ENCODE data around the gene SLAMF7. TPM values are rescaled to one million over a fixed set of nuclear protein-coding genes. Genes with fewer than 3 reads are reported as not detected.

SLAMF7 gene
- total and polyA plus RNA-seq, 2 donors (not counting 1 experiment from before 2014, with no cell fraction given): not detected

DNA sequence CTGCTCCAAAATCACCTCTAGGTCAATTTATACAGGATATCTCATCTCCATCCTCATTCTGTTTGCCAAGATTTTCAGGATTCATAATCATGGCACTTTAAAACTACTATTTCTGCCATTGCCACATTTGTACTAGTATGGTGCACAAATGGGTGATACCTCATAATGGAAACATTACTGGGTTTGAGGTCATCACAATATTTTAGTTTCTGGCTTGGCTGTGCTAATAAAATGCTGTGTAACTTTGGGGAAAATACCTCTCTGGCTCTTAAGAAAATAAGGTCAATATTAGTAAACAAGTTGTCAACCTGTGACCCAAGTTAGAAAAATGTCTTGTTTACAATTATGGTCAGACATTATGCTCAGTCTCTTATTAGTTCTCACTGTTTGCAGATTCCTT is 4.7 kb upstream of the SLAMF7 start:
- Histone ChIP-seq H3K36me3 (ENCODE audit: control insufficient read depth, insufficient read depth, low read length) (no peaks in the 10 kb centered on the region), H2AFZ (ENCODE audit: low read length) (no peak overlapping the region), H4K20me1 (ENCODE audit: control insufficient read depth, extremely low read depth, insufficient read depth, low read length) (no peaks in the 10 kb centered on the region), H3K79me2 (ENCODE audit: control insufficient read depth, insufficient read depth, low read length) (no peaks in the 10 kb centered on the region), H3K9ac (ENCODE audit: insufficient read depth, low read length) (no peak overlapping the region), H3K4me3 (replicated peaks in 1 of 4; ENCODE audit: control extremely low read depth in 1 of 4, insufficient read depth in 1 of 4, low read depth in 3 of 4, low read length in 4 of 4) (no peak overlapping the region), H3K9me3 (ENCODE audit: control insufficient read depth, insufficient read depth, low read depth, low read length) (no peaks in the 10 kb centered on the region), H3K27ac (ENCODE audit: insufficient read depth, low read length) (no peak overlapping the region), H3K4me2 (ENCODE audit: extremely low read depth, insufficient read depth, low read length) (no peak overlapping the region), H3K4me1 (ENCODE audit: control insufficient read depth, extremely low read depth, insufficient read depth, low read length) (no peaks in the 10 kb centered on the region), H3K27me3 (ENCODE audit: control insufficient read depth, insufficient read depth, low read length) (no peaks in the 10 kb centered on the region)
- no peak for DNase-seq (ENCODE audit: low read depth in 2 of 2)
- no peak for TF ChIP-seq EZH2 (IDR thresholded peaks at IDR 0.05; ENCODE audit: low read length, missing control alignments)
- TF ChIP-seq, protein P1, sequence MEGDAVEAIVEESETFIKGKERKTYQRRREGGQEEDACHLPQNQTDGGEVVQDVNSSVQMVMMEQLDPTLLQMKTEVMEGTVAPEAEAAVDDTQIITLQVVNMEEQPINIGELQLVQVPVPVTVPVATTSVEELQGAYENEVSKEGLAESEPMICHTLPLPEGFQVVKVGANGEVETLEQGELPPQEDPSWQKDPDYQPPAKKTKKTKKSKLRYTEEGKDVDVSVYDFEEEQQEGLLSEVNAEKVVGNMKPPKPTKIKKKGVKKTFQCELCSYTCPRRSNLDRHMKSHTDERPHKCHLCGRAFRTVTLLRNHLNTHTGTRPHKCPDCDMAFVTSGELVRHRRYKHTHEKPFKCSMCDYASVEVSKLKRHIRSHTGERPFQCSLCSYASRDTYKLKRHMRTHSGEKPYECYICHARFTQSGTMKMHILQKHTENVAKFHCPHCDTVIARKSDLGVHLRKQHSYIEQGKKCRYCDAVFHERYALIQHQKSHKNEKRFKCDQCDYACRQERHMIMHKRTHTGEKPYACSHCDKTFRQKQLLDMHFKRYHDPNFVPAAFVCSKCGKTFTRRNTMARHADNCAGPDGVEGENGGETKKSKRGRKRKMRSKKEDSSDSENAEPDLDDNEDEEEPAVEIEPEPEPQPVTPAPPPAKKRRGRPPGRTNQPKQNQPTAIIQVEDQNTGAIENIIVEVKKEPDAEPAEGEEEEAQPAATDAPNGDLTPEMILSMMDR (conservative IDR thresholded peaks at IDR 0.05 in 1 of 2, IDR thresholded peaks at IDR 0.05 in 1 of 2; ENCODE audit: low read depth in 1 of 2, low read length in 2 of 2): no peak

DNA sequence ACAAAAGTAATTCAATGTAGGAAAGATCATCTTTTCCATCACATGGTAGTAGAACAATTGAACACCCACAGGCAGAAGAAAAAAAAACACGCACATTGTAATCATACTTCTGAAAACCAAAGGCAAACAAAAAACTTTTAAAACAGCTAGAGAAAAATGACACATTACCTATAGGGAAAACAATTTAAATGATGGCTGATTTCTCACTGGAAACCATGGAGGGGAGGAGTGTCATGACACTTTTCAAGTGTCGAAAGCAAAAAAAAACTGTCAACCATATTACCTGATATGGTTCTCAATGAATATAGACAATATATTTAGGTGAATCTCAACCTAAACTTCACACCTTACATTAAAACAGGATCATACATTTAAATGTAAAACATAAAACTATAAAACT is 776 bp upstream of the SLAMF7 start:
- H3K4me1 ChIP-seq (ENCODE audit: control insufficient read depth, extremely low read depth, insufficient read depth, low read length): no peaks in the 10 kb centered on the region
- H3K36me3 ChIP-seq (ENCODE audit: control insufficient read depth, insufficient read depth, low read length): no peaks in the 10 kb centered on the region
- no peaks in the 10 kb centered on the region for H3K27me3 ChIP-seq (ENCODE audit: control insufficient read depth, insufficient read depth, low read length)
- no peak overlapping the region for H3K4me3 ChIP-seq (replicated peaks in 1 of 4; ENCODE audit: control extremely low read depth in 1 of 4, insufficient read depth in 1 of 4, low read depth in 3 of 4, low read length in 4 of 4)
- H2AFZ ChIP-seq (ENCODE audit: low read length): no peak overlapping the region
- no peaks in the 10 kb centered on the region for H3K79me2 ChIP-seq (ENCODE audit: control insufficient read depth, insufficient read depth, low read length)
- no peak overlapping the region for H3K4me2 ChIP-seq (ENCODE audit: extremely low read depth, insufficient read depth, low read length)
- DNase-seq (ENCODE audit: low read depth in 2 of 2): no peak
- no peak overlapping the region for H3K9ac ChIP-seq (ENCODE audit: insufficient read depth, low read length)
- no peaks in the 10 kb centered on the region for H4K20me1 ChIP-seq (ENCODE audit: control insufficient read depth, extremely low read depth, insufficient read depth, low read length)
- TF ChIP-seq, protein P1 (conservative IDR thresholded peaks at IDR 0.05 in 1 of 2, IDR thresholded peaks at IDR 0.05 in 1 of 2; ENCODE audit: low read depth in 1 of 2, low read length in 2 of 2): no peak
- no peak for TF ChIP-seq EZH2 (IDR thresholded peaks at IDR 0.05; ENCODE audit: low read length, missing control alignments)
- no peaks in the 10 kb centered on the region for H3K9me3 ChIP-seq (ENCODE audit: control insufficient read depth, insufficient read depth, low read depth, low read length)
- no peak overlapping the region for H3K27ac ChIP-seq (ENCODE audit: insufficient read depth, low read length)

DNA sequence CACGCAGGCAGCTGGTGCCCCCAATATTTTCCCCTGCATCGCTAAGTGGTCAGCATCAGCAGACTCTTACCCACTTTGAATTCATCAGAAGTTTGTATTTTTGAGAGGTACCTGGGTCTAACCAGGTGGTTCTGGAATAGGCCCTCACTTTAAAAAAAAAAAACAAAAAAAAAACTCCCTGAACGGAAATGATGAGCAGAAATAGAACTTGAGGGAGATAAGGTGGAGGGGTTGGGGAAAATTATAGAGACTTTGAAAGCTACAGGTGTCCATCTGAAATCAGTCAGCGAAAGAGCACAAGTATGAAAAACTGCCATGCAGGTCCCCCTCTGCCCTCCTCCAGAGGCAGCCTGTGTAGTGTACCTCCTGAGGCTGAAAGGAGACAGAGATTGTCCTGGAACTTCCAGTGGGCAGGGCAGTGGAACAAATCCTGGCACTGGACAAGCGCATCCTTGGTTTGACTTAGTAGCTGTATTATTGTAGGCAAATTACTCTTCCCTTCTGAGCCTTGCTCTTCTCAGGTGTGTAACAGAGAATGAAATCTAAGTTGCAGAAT is 1.2 kb downstream of the SLAMF7 start:
- no peaks in the 10 kb centered on the region for H3K27me3 ChIP-seq (ENCODE audit: control insufficient read depth, insufficient read depth, low read length)
- no peak overlapping the region for H3K9ac ChIP-seq (ENCODE audit: insufficient read depth, low read length)
- TF ChIP-seq, protein P1 (conservative IDR thresholded peaks at IDR 0.05 in 1 of 2, IDR thresholded peaks at IDR 0.05 in 1 of 2; ENCODE audit: low read depth in 1 of 2, low read length in 2 of 2): no peak
- TF ChIP-seq EZH2 (IDR thresholded peaks at IDR 0.05; ENCODE audit: low read length, missing control alignments): no peak
- H3K79me2 ChIP-seq (ENCODE audit: control insufficient read depth, insufficient read depth, low read length): no peaks in the 10 kb centered on the region
- H3K36me3 ChIP-seq (ENCODE audit: control insufficient read depth, insufficient read depth, low read length): no peaks in the 10 kb centered on the region
- no peak overlapping the region for H2AFZ ChIP-seq (ENCODE audit: low read length)
- no peak overlapping the region for H3K4me3 ChIP-seq (replicated peaks in 1 of 4; ENCODE audit: control extremely low read depth in 1 of 4, insufficient read depth in 1 of 4, low read depth in 3 of 4, low read length in 4 of 4)
- DNase-seq (ENCODE audit: low read depth in 2 of 2): no peak
- H3K9me3 ChIP-seq (ENCODE audit: control insufficient read depth, insufficient read depth, low read depth, low read length): no peaks in the 10 kb centered on the region
- H3K4me1 ChIP-seq (ENCODE audit: control insufficient read depth, extremely low read depth, insufficient read depth, low read length): no peaks in the 10 kb centered on the region
- H3K4me2 ChIP-seq (ENCODE audit: extremely low read depth, insufficient read depth, low read length): no peak overlapping the region
- H3K27ac ChIP-seq (ENCODE audit: insufficient read depth, low read length): no peak overlapping the region
- H4K20me1 ChIP-seq (ENCODE audit: control insufficient read depth, extremely low read depth, insufficient read depth, low read length): no peaks in the 10 kb centered on the region

Data from fibroblast of lung (primary cell).